GM12878 (cell line): ENCODE data around the gene SLC24A4. TPM values are rescaled to one million over a fixed set of nuclear protein-coding genes. Genes with fewer than 3 reads are reported as not detected.

Experiments used
- ATAC-seq: fragments of 200-7000 bp; cut with Tn5 transposase; 3 replicates; pipeline ENCODE4 v1.9.1; 2020; ENCODE audit warnings: mild to moderate bottlenecking, moderate library complexity
- BruUV-seq: library from RNA; stranded (reverse); fragments of 400-500 nt; replicated peaks from 2 replicates; lab custom pipeline; 2021; lab: Mats Ljungman, UMichigan
- CTCF ChIA-PET: fragments of 300-600 bp; sonication (Branson Sonifier 250); formaldehyde crosslinking; extraction: SDS; loops from one replicate; lab custom pipeline; 2021; ENCODE audit warnings: inconsistent platforms; lab: Yijun Ruan, JAX
- POLR2A ChIA-PET: fragments of 350-600 bp; formaldehyde crosslinking; extraction: SDS; loops from one replicate; lab custom pipeline; 2021; ENCODE audit warnings: inconsistent platforms; lab: Charles Lee
- RAD21 ChIA-PET: fragments of 300-600 bp; sonication (Branson Sonifier 250); formaldehyde crosslinking; loops from one replicate; lab custom pipeline; 2023; ENCODE audit warnings: antibody characterized with exemption; ENCODE audit not compliant: unreplicated experiment; lab: Charles Lee
- SMC1A ChIA-PET: fragments of 300-600 bp; sonication (Branson Sonifier 250); formaldehyde crosslinking; loops from one replicate; lab custom pipeline; 2023; ENCODE audit not compliant: unreplicated experiment, uncharacterized antibody; lab: Charles Lee
- DNase-seq: peaks from one replicate; pipeline ENCODE4 v3.0.0-alpha.2; 2011; ENCODE audit warnings: low read depth, low spot score
- FAIRE-seq: peaks from 3 replicates; lab custom pipeline; 2011; peaks lifted over from hg19 to GRCh38; lab: Jason Lieb, UNC
- H2AFZ ChIP-seq: 2 replicates; pipeline ENCODE4 v1.6.0; 2011; ENCODE audit warnings: low read depth, low read length, control low read depth; ENCODE audit not compliant: control insufficient read depth
- H3K27ac ChIP-seq: 2 replicates; pipeline ENCODE4 v1.5.1; 2011; ENCODE audit warnings: control low read depth; ENCODE audit not compliant: control insufficient read depth, insufficient read depth
- H3K27me3 ChIP-seq, 2 experiments: replicated peaks in 1 of 2; 2 replicates each; pipeline versions ENCODE4 v1.6.0 to v1.6.1; 2011; ENCODE audit warnings: low read length in 1 of 2; ENCODE audit not compliant: control insufficient read depth in 2 of 2, insufficient read depth in 2 of 2
- H3K36me3 ChIP-seq, 2 experiments: 2 replicates each; pipeline ENCODE4 v1.5.1; 2011; ENCODE audit warnings: low read length in 1 of 2; ENCODE audit not compliant: control insufficient read depth in 2 of 2, insufficient read depth in 2 of 2
- H3K4me1 ChIP-seq: 2 replicates; pipeline ENCODE4 v1.6.1; 2011; ENCODE audit warnings: mild to moderate bottlenecking, low read length, moderate library complexity, mixed read lengths; ENCODE audit not compliant: control insufficient read depth, insufficient read depth
- H3K4me2 ChIP-seq: 2 replicates; pipeline ENCODE4 v1.6.0; 2011; ENCODE audit warnings: control low read depth; ENCODE audit not compliant: control insufficient read depth, insufficient read depth
- H3K4me3 ChIP-seq: fragments of 200-600 bp; sonication (generic); 2 replicates; pipeline ENCODE4 v1.5.1; 2016
- H3K79me2 ChIP-seq: 2 replicates; pipeline ENCODE4 v1.6.0; 2011; ENCODE audit warnings: low read length; ENCODE audit not compliant: control insufficient read depth, insufficient read depth
- H3K9ac ChIP-seq: 2 replicates; pipeline ENCODE4 v1.8.0; 2011; ENCODE audit warnings: low read length, control low read depth, mixed read lengths; ENCODE audit not compliant: control insufficient read depth, insufficient read depth
- H3K9me3 ChIP-seq: replicated peaks from 3 replicates; pipeline ENCODE4 v1.5.1; 2011; ENCODE audit warnings: mild to moderate bottlenecking, low read length; ENCODE audit not compliant: control insufficient read depth, insufficient read depth
- H4K20me1 ChIP-seq: 2 replicates; pipeline ENCODE4 v1.6.0; 2011; ENCODE audit not compliant: control insufficient read depth, insufficient read depth
- ATF3 ChIP-seq: IDR thresholded peaks from 2 replicates; pipeline ENCODE4 v1.6.1; 2011; ENCODE audit warnings: low read depth, mild to moderate bottlenecking, low read length, moderate library complexity, borderline replicate concordance; ENCODE audit errors: extremely low read depth
- BCLAF1 ChIP-seq: fragments of 450-650 bp; IDR thresholded peaks from 2 replicates; pipeline ENCODE4 v1.6.1; 2017; ENCODE audit warnings: antibody characterized with exemption, mild to moderate bottlenecking, moderate library complexity
- CHD2 ChIP-seq: IDR thresholded peaks from 2 replicates; pipeline ENCODE4 v1.6.1; 2011; ENCODE audit warnings: low read depth, low read length, improper control_type of control experiment, borderline replicate concordance
- DPF2 ChIP-seq: fragments of 450-650 bp; IDR thresholded peaks from 2 replicates; pipeline ENCODE4 v1.6.1; 2017; ENCODE audit warnings: mild to moderate bottlenecking
- HDAC2 ChIP-seq: fragments of 200-600 bp; sonication (generic); IDR thresholded peaks from 2 replicates; pipeline ENCODE4 v1.6.1; 2017
- IKZF2 ChIP-seq, 2 experiments: fragments of 450-650 bp; IDR thresholded peaks; 2 replicates each; pipeline ENCODE4 v1.6.1; 2017; ENCODE audit warnings: mild to moderate bottlenecking in 2 of 2, moderate library complexity in 2 of 2
- MTA2 ChIP-seq: fragments of 450-650 bp; IDR thresholded peaks from 2 replicates; pipeline ENCODE4 v1.6.1; 2016; ENCODE audit warnings: low read depth, mild to moderate bottlenecking, moderate library complexity
- MYC ChIP-seq: IDR thresholded peaks from 2 replicates; pipeline ENCODE4 v1.6.1; 2011; ENCODE audit warnings: mild to moderate bottlenecking, low read length, moderate library complexity, inconsistent platforms; ENCODE audit not compliant: insufficient read depth, insufficient replicate concordance, insufficient read length, severe bottlenecking
- RB1 ChIP-seq: fragments of 450-650 bp; formaldehyde crosslinking; IDR thresholded peaks from 2 replicates; pipeline ENCODE4 v1.6.1; 2017; ENCODE audit warnings: mild to moderate bottlenecking, borderline replicate concordance
- RELB ChIP-seq: fragments of 450-650 bp; IDR thresholded peaks from 2 replicates; pipeline ENCODE4 v1.6.1; 2017; ENCODE audit warnings: low read depth, mild to moderate bottlenecking, moderate library complexity
- SMAD1 ChIP-seq: fragments of 450-650 bp; IDR thresholded peaks from 2 replicates; pipeline ENCODE4 v1.6.1; 2018; ENCODE audit warnings: mild to moderate bottlenecking, low read depth; ENCODE audit not compliant: partially characterized antibody
- WGBS: methylation state at CpG from one replicate; pipeline ENCODE4 v1.1.6; 2016; ENCODE audit warnings: low lambda C conversion rate; ENCODE audit not compliant: insufficient replicate concordance, insufficient coverage; ENCODE audit errors: missing lambda C conversion rate; 5-methylcytosine and 5-hydroxymethylcytosine counted together
- in situ Hi-C: fragments of 300-500 bp; cut with MboI; formaldehyde crosslinking; loops from 9 replicates; pipeline ENCODE4 v1.14.3; 2018; ENCODE audit warnings: mixed read lengths
- intact Hi-C: fragments of 100-400 bp; cut with micrococcal nuclease; formaldehyde crosslinking; loops from one replicate; pipeline ENCODE4 v1.14.2; 2022; ENCODE audit not compliant: unreplicated experiment
- polyA plus RNA-seq, 11 experiments: library from polyadenylated mRNA; depleted of rRNA in 4 of 11; unstranded in 6 of 11; stranded (reverse) in 5 of 11; fragments of >200 nt; fragmentation: Nextera tagmentation in 4 of 11; fragmentation: Illumina TruSeq in 1 of 11; extraction: Ambion mirVana in 4 of 11; extraction: Trizol in 1 of 11; gene quantifications; 1 replicate in 1 of 11; 2 replicates in 10 of 11; pipeline versions ENCODE4 v1.2.1 to v1.2.3, GENCODE V29; 2011 to 2016; ENCODE audit warnings: inconsistent platforms in 2 of 11, missing spikeins in 2 of 11, low read depth in 1 of 11
- total RNA-seq, 4 experiments: library from RNA; depleted of rRNA in 3 of 4; stranded (reverse); fragments of >200 nt in 3 of 4; fragmentation: Illumina TruSeq in 1 of 4; extraction: Trizol in 1 of 4; gene quantifications; 2 replicates each; pipeline versions ENCODE4 v1.2.1 to v1.2.3, GENCODE V29; 2013 to 2021

Gene SLC24A4
- total and polyA plus RNA-seq, 10 of the 15 experiments (the other 5 are each of a cell fraction or from before 2014, with no cell fraction given) = under 0.01 to 0.46 (median 0.04) TPM; not detected in 5

DNA sequence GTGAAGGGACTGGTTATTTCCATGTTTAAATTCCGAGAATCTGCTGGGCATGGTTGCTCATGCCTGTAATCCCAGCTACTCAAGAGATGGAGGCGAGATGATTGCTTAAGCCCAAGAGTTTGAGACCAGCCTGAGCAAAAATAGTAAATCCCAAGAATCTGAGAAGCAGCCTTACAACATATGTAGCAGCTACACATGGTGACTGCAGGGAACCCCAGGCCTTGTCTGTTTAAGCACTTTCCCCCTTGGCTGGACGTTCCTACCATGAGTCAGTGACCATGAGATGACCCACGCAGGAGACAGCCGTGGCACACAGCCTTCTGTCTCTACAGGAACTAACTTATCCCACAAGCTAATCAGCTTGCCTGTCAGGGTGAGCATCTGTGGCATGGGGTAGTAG lies 5.5 kb upstream of the SLC24A4 start:
- BruUV-seq = no TSS peak
- CTCF ChIA-PET = interaction anchor here (2.6 kb wide), 1 partner anchor 10 kb away, joined by 13 read pairs; no protein-coding TSS in a partner anchor
- no peaks in the 10 kb centered on the region for H3K79me2 ChIP-seq

More for the DNA sequence above, 5.5 kb upstream of the SLC24A4 start:
- Histone ChIP-seq H3K9me3 (no peaks in the 10 kb centered on the region; the same call in 2 of the 3 replicates), H3K27me3 (peaks cover 3 to 7% of the 10 kb centered on the region in 2 experiments), H3K9ac (no peak overlapping the region), H3K36me3 (no peaks in the 10 kb centered on the region), H3K4me1 (peaks cover 4% of the 10 kb centered on the region; the same call in 1 of the 2 replicates), H4K20me1 (no peaks in the 10 kb centered on the region), H2AFZ (no peak overlapping the region), H3K4me2 (no peak overlapping the region), H3K4me3 (no peak overlapping the region), H3K27ac (no peak overlapping the region)
- ChIA-PET POLR2A (no interaction called here), SMC1A (no interaction called here), RAD21 (no interaction called here)
- FAIRE-seq = no peak
- ATAC-seq = no peak
- DNase-seq = no peak
- WGBS = 9% methylated on average over 5 of the region's 5 CpGs
- TF ChIP-seq RB1 (no peak), MYC (no peak), RELB (no peak), CHD2 (no peak), IKZF2 (IDR thresholded peaks at IDR 0.05) (no peak), HDAC2 (no peak), BCLAF1 (no peak), SMAD1 (no peak), DPF2 (no peak), MTA2 (no peak), ATF3 (no peak)
- in situ Hi-C loops (no loop called here), intact Hi-C loops (no loop called here)
